Endothelial cell of umbilical vein (primary cell): ENCODE measurements around the gene ARID1B. TPM values are rescaled to one million over a fixed set of nuclear protein-coding genes. Genes with fewer than 3 reads are reported as not detected.

Source experiments
- BruUV-seq: library from RNA; stranded (reverse); fragments of 400-500 nt; replicated peaks from 2 replicates; lab custom pipeline; 2021; lab: Mats Ljungman, UMichigan
- CTCF ChIA-PET: fragments of 300-600, 350-600 bp; sonication (Branson Sonifier 250); formaldehyde crosslinking; loops from one replicate; lab custom pipeline; 2021; ENCODE audit warnings: antibody characterized with exemption, inconsistent platforms; lab: Charles Lee
- POLR2A ChIA-PET: fragments of 300-600, 350-600 bp; sonication (Branson Sonifier 250); formaldehyde crosslinking; loops from one replicate; lab custom pipeline; 2021; ENCODE audit warnings: antibody characterized with exemption, inconsistent platforms; lab: Charles Lee
- DNase-seq: peaks from one replicate; pipeline ENCODE4 v3.0.0-alpha.2; 2011; ENCODE audit warnings: low read depth, low spot score
- FAIRE-seq: peaks from 2 replicates; lab custom pipeline; 2011; peaks lifted over from hg19 to GRCh38; lab: Jason Lieb, UNC
- H2AFZ ChIP-seq: 2 replicates; pipeline ENCODE4 v1.6.0; 2012; ENCODE audit warnings: low read depth, low read length, control low read depth, inconsistent platforms
- H3K27ac ChIP-seq: 2 replicates; pipeline ENCODE4 v1.5.1; 2011; ENCODE audit warnings: low read depth, mild to moderate bottlenecking, control low read depth, low read length, moderate library complexity; ENCODE audit not compliant: insufficient read depth
- H3K27me3 ChIP-seq, 2 experiments: 2 replicates each; pipeline versions ENCODE4 v1.6.0 to v1.6.1; 2011; ENCODE audit warnings: low read length in 2 of 2, mixed read lengths in 1 of 2; ENCODE audit not compliant: control insufficient read depth in 2 of 2, insufficient read depth in 2 of 2
- H3K36me3 ChIP-seq, 2 experiments: 2 replicates in 1 of 2; 3 replicates in 1 of 2; pipeline ENCODE4 v1.5.1; 2011; ENCODE audit warnings: low read length in 2 of 2, mild to moderate bottlenecking in 1 of 2, moderate library complexity in 1 of 2; ENCODE audit not compliant: control insufficient read depth in 2 of 2, insufficient read depth in 2 of 2; ENCODE audit errors: extremely low read depth in 1 of 2
- H3K4me1 ChIP-seq: 3 replicates; pipeline ENCODE4 v1.5.1; 2011; ENCODE audit warnings: mild to moderate bottlenecking, low read length; ENCODE audit not compliant: control insufficient read depth, insufficient read depth; ENCODE audit errors: extremely low read depth
- H3K4me2 ChIP-seq: 2 replicates; pipeline ENCODE4 v1.6.1; 2011; ENCODE audit warnings: low read length, control low read depth, mixed read lengths; ENCODE audit not compliant: insufficient read depth
- H3K4me3 ChIP-seq, 3 experiments: fragments of 200-600 bp in 1 of 3; sonication (generic), shearing (Covaris generic) in 1 of 3; replicated peaks in 1 of 3; 2 replicates each; pipeline ENCODE4 v1.5.1; 2011 to 2016; ENCODE audit warnings: control low read depth in 3 of 3, low read length in 3 of 3, mild to moderate bottlenecking in 2 of 3, inconsistent platforms in 1 of 3, low read depth in 1 of 3, moderate library complexity in 1 of 3; ENCODE audit not compliant: insufficient read depth in 1 of 3
- H3K79me2 ChIP-seq: 2 replicates; pipeline ENCODE4 v1.6.0; 2012; ENCODE audit warnings: low read length, inconsistent platforms; ENCODE audit not compliant: control insufficient read depth, insufficient read depth
- H3K9ac ChIP-seq: replicated peaks from 2 replicates; pipeline ENCODE3; 2011; ENCODE audit warnings: low read length, control low read depth; ENCODE audit not compliant: insufficient read depth; ENCODE audit errors: extremely low read depth
- H3K9me1 ChIP-seq: replicated peaks from 3 replicates; pipeline ENCODE4 v1.6.0; 2011; ENCODE audit warnings: mild to moderate bottlenecking, low read length; ENCODE audit not compliant: control insufficient read depth, insufficient read depth; ENCODE audit errors: extremely low read depth
- H3K9me3 ChIP-seq: replicated peaks from 2 replicates; pipeline ENCODE4 v1.5.1; 2012; ENCODE audit warnings: low read length, inconsistent platforms; ENCODE audit not compliant: control insufficient read depth, insufficient read depth
- H4K20me1 ChIP-seq: replicated peaks from 2 replicates; pipeline ENCODE3; 2011; ENCODE audit warnings: mild to moderate bottlenecking, low read length; ENCODE audit not compliant: control insufficient read depth, insufficient read depth; ENCODE audit errors: extremely low read depth
- EZH2 ChIP-seq: IDR thresholded peaks from 2 replicates; pipeline ENCODE4 v1.6.1; 2012; ENCODE audit warnings: borderline replicate concordance, low read depth, mild to moderate bottlenecking, moderate library complexity, low read length, inconsistent platforms; ENCODE audit not compliant: severe bottlenecking
- FOS ChIP-seq: IDR thresholded peaks from 2 replicates; pipeline ENCODE4 v1.6.1; 2011; ENCODE audit warnings: mild to moderate bottlenecking, low read length, moderate library complexity, borderline replicate concordance; ENCODE audit not compliant: insufficient read depth
- GATA2 ChIP-seq: IDR thresholded peaks from 2 replicates; pipeline ENCODE4 v1.7.0; 2011; ENCODE audit warnings: low read depth, mild to moderate bottlenecking, moderate library complexity, mixed read lengths, low read length; ENCODE audit not compliant: insufficient read length, insufficient read depth
- JUN ChIP-seq: IDR thresholded peaks from 2 replicates; pipeline ENCODE4 v1.6.1; 2011; ENCODE audit warnings: borderline replicate concordance, low read depth; ENCODE audit not compliant: insufficient read length, insufficient read depth
- POLR2A ChIP-seq: IDR thresholded peaks from 2 replicates; pipeline ENCODE4 v1.6.1; 2012; ENCODE audit warnings: low read depth, mild to moderate bottlenecking, control low read depth, low read length
- POLR2AphosphoS5 ChIP-seq: IDR thresholded peaks from 2 replicates; pipeline ENCODE4 v1.6.1; 2012; ENCODE audit warnings: low read depth, mild to moderate bottlenecking, control low read depth, low read length, moderate library complexity; ENCODE audit not compliant: insufficient read depth
- dilution Hi-C: fragments of 300-500 bp; cut with MboI; formaldehyde crosslinking; loops from one replicate; pipeline ENCODE4 v1.15.0; 2019; ENCODE audit warnings: low sequenced_read_pairs; ENCODE audit not compliant: extremely low pct_ligation_motif_present
- intact Hi-C: fragments of 100-400 bp; cut with micrococcal nuclease; formaldehyde crosslinking; loops from one replicate; pipeline ENCODE4 v1.10.0; 2022
- polyA plus RNA-seq, 4 experiments: library from polyadenylated mRNA; depleted of rRNA in 3 of 4; stranded (reverse) in 3 of 4; unstranded in 1 of 4; fragments of >200 nt; gene quantifications; 2 replicates each; pipeline versions ENCODE4 v1.2.1 to v1.2.3, GENCODE V29; 2011 to 2012; ENCODE audit warnings: missing spikeins in 1 of 4
- total RNA-seq: library from RNA; stranded (reverse); gene quantifications from 2 replicates; pipeline ENCODE4 v1.2.3, GENCODE V29; 2021
- TF ChIP-seq, protein P1 (sequence below), 2 donors: IDR thresholded peaks; 1 replicate in 1 of 2; 2 replicates in 1 of 2; pipeline ENCODE4 v1.5.1; 2011; ENCODE audit warnings: low read length in 2 of 2, mild to moderate bottlenecking in 2 of 2, moderate library complexity in 2 of 2, control low read depth in 1 of 2, inconsistent platforms in 1 of 2, low read depth in 1 of 2; ENCODE audit not compliant: insufficient read depth in 1 of 2; ENCODE audit errors: extremely low read depth in 1 of 2
- TF ChIP-seq, protein P2 (sequence below): IDR thresholded peaks from 2 replicates; pipeline ENCODE4 v1.6.1; 2011; ENCODE audit not compliant: insufficient read depth, insufficient read length

The ARID1B gene
- total and polyA plus RNA-seq, 2 donors (not counting 3 experiments of a cell fraction or from before 2014, with no cell fraction given), result 21.8 to 89.5 TPM

DNA sequence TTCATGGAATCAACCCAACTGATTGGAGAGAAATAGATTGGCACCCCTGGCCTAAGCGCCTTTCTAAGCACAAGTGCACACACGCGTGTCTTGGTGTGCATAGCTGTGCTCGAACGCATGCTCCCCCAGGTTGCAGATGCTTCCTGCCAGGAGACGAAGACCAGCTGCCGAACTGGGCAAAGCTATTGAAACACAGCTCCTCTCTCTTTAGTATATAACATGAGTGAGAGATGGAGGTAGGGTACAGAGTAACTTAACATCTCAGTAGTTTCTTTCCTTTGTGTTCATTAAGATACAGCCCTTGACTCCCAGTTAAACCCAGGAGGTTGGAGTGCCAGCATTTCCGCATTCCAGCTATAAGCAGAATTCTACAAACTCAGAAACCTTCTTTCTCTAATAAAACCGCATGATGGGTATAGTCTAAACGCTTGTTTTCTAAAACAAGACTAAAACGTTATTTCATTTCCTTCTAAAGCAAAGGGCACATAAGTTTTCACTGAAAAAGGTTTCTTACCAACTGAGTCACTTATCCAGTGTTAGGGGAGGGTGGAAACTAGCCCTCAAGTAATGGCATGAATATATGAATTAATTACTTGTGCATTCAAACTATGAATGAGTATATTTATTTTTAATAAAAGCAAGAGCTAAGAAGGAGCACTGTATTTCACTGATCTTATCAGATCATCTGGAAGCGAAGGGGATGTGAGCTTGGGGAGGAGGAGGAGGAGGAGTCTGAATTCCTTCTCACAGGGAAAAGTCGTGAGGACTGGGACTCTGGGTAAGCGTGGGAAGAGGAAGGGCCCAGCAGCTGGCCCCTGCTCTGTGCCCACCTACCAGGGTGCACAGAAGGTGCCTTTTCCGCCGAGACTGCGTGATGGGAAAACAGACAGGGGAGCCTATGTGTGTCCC, 367.0 kb downstream of the ARID1B start:
- FAIRE-seq, result no peak
- peak; percentile 36 for TF ChIP-seq GATA2
- no peak for TF ChIP-seq POLR2AphosphoS5
- TF ChIP-seq FOS, result no peak
- TF ChIP-seq, protein P1, sequence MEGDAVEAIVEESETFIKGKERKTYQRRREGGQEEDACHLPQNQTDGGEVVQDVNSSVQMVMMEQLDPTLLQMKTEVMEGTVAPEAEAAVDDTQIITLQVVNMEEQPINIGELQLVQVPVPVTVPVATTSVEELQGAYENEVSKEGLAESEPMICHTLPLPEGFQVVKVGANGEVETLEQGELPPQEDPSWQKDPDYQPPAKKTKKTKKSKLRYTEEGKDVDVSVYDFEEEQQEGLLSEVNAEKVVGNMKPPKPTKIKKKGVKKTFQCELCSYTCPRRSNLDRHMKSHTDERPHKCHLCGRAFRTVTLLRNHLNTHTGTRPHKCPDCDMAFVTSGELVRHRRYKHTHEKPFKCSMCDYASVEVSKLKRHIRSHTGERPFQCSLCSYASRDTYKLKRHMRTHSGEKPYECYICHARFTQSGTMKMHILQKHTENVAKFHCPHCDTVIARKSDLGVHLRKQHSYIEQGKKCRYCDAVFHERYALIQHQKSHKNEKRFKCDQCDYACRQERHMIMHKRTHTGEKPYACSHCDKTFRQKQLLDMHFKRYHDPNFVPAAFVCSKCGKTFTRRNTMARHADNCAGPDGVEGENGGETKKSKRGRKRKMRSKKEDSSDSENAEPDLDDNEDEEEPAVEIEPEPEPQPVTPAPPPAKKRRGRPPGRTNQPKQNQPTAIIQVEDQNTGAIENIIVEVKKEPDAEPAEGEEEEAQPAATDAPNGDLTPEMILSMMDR (IDR thresholded peaks at IDR 0.05; ENCODE audit: extremely low read depth in 1 of 2, insufficient read depth in 1 of 2, low read depth in 1 of 2, low read length in 2 of 2), result no peak
- TF ChIP-seq JUN, result no peak
- TF ChIP-seq POLR2A, result no peak
- no peak for TF ChIP-seq EZH2
- TF ChIP-seq, protein P2, sequence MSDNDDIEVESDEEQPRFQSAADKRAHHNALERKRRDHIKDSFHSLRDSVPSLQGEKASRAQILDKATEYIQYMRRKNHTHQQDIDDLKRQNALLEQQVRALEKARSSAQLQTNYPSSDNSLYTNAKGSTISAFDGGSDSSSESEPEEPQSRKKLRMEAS, result no peak
- H2AFZ ChIP-seq, result no peak overlapping the region
- dilution Hi-C loops (no loop called here), intact Hi-C loops (loop anchor here (1.0 to 2.0 kb wide), 2 partner anchors 15 to 41 kb away; no protein-coding TSS in a partner anchor)
- peak; percentile 53 for DNase-seq
- peaks cover 0 to 3% of the 10 kb centered on the region in 2 experiments for H3K36me3 ChIP-seq
- BruUV-seq, result no TSS peak
- H3K27ac ChIP-seq, result peak overlapping the region; percentile 63
- H3K4me1 ChIP-seq, result peaks cover 42% of the 10 kb centered on the region
- H3K9me1 ChIP-seq, result no peaks in the 10 kb centered on the region
- H3K4me2 ChIP-seq, result peak overlapping the region; percentile 19
- H3K9me3 ChIP-seq, result no peaks in the 10 kb centered on the region
- no peaks in the 10 kb centered on the region for H3K27me3 ChIP-seq
- peak overlapping the region; percentile 44 for H3K9ac ChIP-seq
- no peaks in the 10 kb centered on the region for H3K79me2 ChIP-seq
- H4K20me1 ChIP-seq, result no peaks in the 10 kb centered on the region
- ChIA-PET POLR2A (interaction anchor here (0.6 kb wide), 1 partner anchor 16 kb away, joined by 3 read pairs; no protein-coding TSS in a partner anchor), CTCF (interaction anchor here (0.7 to 2.6 kb wide), 8 partner anchors 8 to 110 kb away, joined by 3 to 14 read pairs (median 5); no protein-coding TSS in a partner anchor)
- H3K4me3 ChIP-seq, result no peak overlapping the region
